ENCODE data around the gene GSTO2. TPM values are rescaled to one million over a fixed set of nuclear protein-coding genes. Genes with fewer than 3 reads are reported as not detected.

Gene GSTO2
- total and polyA plus RNA-seq, 2 experiments from 2014 or later = 0.37 to 2.5 TPM

GRCh38 chr10:104308439-104308903, 39.5 kb downstream of the GSTO2 start:
- H3K79me2 ChIP-seq = no peaks in the 10 kb centered on the region
- no peak for DNase-seq (ENCODE audit: low spot score)
- no peaks in the 10 kb centered on the region for H3K9me3 ChIP-seq (ENCODE audit: low read depth)
- no peaks in the 10 kb centered on the region for H3K27me3 ChIP-seq
- no peaks in the 10 kb centered on the region for H4K20me1 ChIP-seq (ENCODE audit: insufficient read depth, poor library complexity, severe bottlenecking)
- H2AFZ ChIP-seq = no peak overlapping the region
- H3K36me3 ChIP-seq (replicated peaks; ENCODE audit: insufficient read depth, low read depth) = no peaks in the 10 kb centered on the region
- no peaks in the 10 kb centered on the region for H3K4me1 ChIP-seq (ENCODE audit: insufficient read depth)
- no peaks in the 10 kb centered on the region for H3K9me2 ChIP-seq (replicated peaks; ENCODE audit: insufficient read depth)
- H3K4me3 ChIP-seq = no peak overlapping the region
- H3K27ac ChIP-seq = no peak overlapping the region
- H3K4me2 ChIP-seq = no peak overlapping the region
- TF ChIP-seq CTCF (IDR thresholded peaks at IDR 0.05; ENCODE audit: poor library complexity) (no peak), EZH2phosphoT487 (IDR thresholded peaks at IDR 0.05; ENCODE audit: low read depth, severe bottlenecking, unreplicated experiment) (no peak), EZH2 (IDR thresholded peaks at IDR 0.05; ENCODE audit: borderline replicate concordance) (no peak)
- 53% methylated on average over 4 of the region's 4 CpGs for WGBS (ENCODE audit: low lambda C conversion rate, missing lambda C conversion rate)

GRCh38 chr10:104309980-104310978, 41.3 kb downstream of the GSTO2 start:
- WGBS (ENCODE audit: low lambda C conversion rate, missing lambda C conversion rate) = 94% methylated on average over 15 of the region's 15 CpGs
- Histone ChIP-seq H3K9me2 (replicated peaks; ENCODE audit: insufficient read depth) (no peaks in the 10 kb centered on the region), H3K4me3 (no peak overlapping the region), H2AFZ (no peak overlapping the region), H3K79me2 (no peaks in the 10 kb centered on the region), H4K20me1 (ENCODE audit: insufficient read depth, poor library complexity, severe bottlenecking) (peaks cover 3% of the 10 kb centered on the region), H3K4me1 (ENCODE audit: insufficient read depth) (no peaks in the 10 kb centered on the region), H3K9me3 (ENCODE audit: low read depth) (no peaks in the 10 kb centered on the region), H3K36me3 (replicated peaks; ENCODE audit: insufficient read depth, low read depth) (no peaks in the 10 kb centered on the region), H3K4me2 (no peak overlapping the region), H3K27ac (no peak overlapping the region), H3K27me3 (no peaks in the 10 kb centered on the region)
- no peak for TF ChIP-seq CTCF (IDR thresholded peaks at IDR 0.05; ENCODE audit: poor library complexity)
- TF ChIP-seq EZH2 (IDR thresholded peaks at IDR 0.05; ENCODE audit: borderline replicate concordance) = no peak
- no peak for TF ChIP-seq EZH2phosphoT487 (IDR thresholded peaks at IDR 0.05; ENCODE audit: low read depth, severe bottlenecking, unreplicated experiment)
- DNase-seq (ENCODE audit: low spot score) = no peak

- no peaks in the 10 kb centered on the region for H3K27me3 ChIP-seq
- H2AFZ ChIP-seq = no peak overlapping the region
- no peaks in the 10 kb centered on the region for H3K4me1 ChIP-seq (ENCODE audit: insufficient read depth)
- no peak overlapping the region for H3K4me2 ChIP-seq
- H4K20me1 ChIP-seq (ENCODE audit: insufficient read depth, poor library complexity, severe bottlenecking) = peaks cover 3% of the 10 kb centered on the region
- H3K9me3 ChIP-seq (ENCODE audit: low read depth) = no peaks in the 10 kb centered on the region
- no peak overlapping the region for H3K27ac ChIP-seq
- H3K4me3 ChIP-seq = no peak overlapping the region
- TF ChIP-seq EZH2 (IDR thresholded peaks at IDR 0.05; ENCODE audit: borderline replicate concordance) (no peak), CTCF (IDR thresholded peaks at IDR 0.05; ENCODE audit: poor library complexity) (no peak), EZH2phosphoT487 (IDR thresholded peaks at IDR 0.05; ENCODE audit: low read depth, severe bottlenecking, unreplicated experiment) (no peak)
- H3K9me2 ChIP-seq (replicated peaks; ENCODE audit: insufficient read depth) = no peaks in the 10 kb centered on the region
- 94% methylated on average over 5 of the region's 5 CpGs for WGBS (ENCODE audit: low lambda C conversion rate, missing lambda C conversion rate)
- no peaks in the 10 kb centered on the region for H3K36me3 ChIP-seq (replicated peaks; ENCODE audit: insufficient read depth, low read depth)
- peaks cover 2% of the 10 kb centered on the region for H3K79me2 ChIP-seq
- no peak for DNase-seq (ENCODE audit: low spot score)
These were observed 42.3 kb downstream of the GSTO2 start for GRCh38 chr10:104311184-104311720.

All from hepatocyte (in vitro differentiated cells).